K562 (cell line): ENCODE measurements around the gene PCSK6. TPM values are rescaled to one million over a fixed set of nuclear protein-coding genes. Genes with fewer than 3 reads are reported as not detected.

Experiments
- ETS2 ChIP-seq: IDR thresholded peaks from 2 replicates; pipeline ENCODE4 v1.6.1; 2016; ENCODE audit warnings: borderline replicate concordance, missing genetic modification characterization, mild to moderate bottlenecking, moderate library complexity, missing compliant biosample characterization; ENCODE audit not compliant: poor library complexity, severe bottlenecking
- TAF15 ChIP-seq: fragments of 200-400 bp; formaldehyde crosslinking; IDR thresholded peaks from 2 replicates; pipeline ENCODE4 v1.6.1; 2017; ENCODE audit warnings: mild to moderate bottlenecking, low read depth, low read length, moderate library complexity
- polyA plus RNA-seq, 8 experiments: library from polyadenylated mRNA; depleted of rRNA in 4 of 8; stranded (reverse) in 5 of 8; unstranded in 3 of 8; fragments of >200 nt; fragmentation: Nextera tagmentation in 2 of 8; fragmentation: Illumina TruSeq in 1 of 8; extraction: Ambion mirVana in 2 of 8; extraction: Trizol in 1 of 8; gene quantifications; 2 replicates each; pipeline versions ENCODE4 v1.2.1 to v1.2.3, GENCODE V29; 2011 to 2014; ENCODE audit warnings: inconsistent platforms in 1 of 8, missing spikeins in 1 of 8
- total RNA-seq, 7 experiments: library from RNA; depleted of rRNA in 6 of 7; stranded (reverse); fragments of >200 nt in 6 of 7; fragmentation: Illumina TruSeq in 2 of 7; extraction: Trizol in 2 of 7; gene quantifications; 2 replicates each; pipeline versions ENCODE4 v1.2.1 to v1.2.3, GENCODE V29; 2011 to 2021; ENCODE audit warnings: low replicate concordance in 1 of 7
- TF ChIP-seq, protein P1 (sequence below): fragments of 200-600 bp; sonication (generic); IDR thresholded peaks from one replicate; pipeline ENCODE4 v1.6.1; 2012; ENCODE audit warnings: mild to moderate bottlenecking, low read depth, low read length, inconsistent platforms

The PCSK6 gene
- total and polyA plus RNA-seq, 9 of the 15 experiments (the other 6 are each of a cell fraction or from before 2014, with no cell fraction given): 2.2 to 32.6 (median 14.5) TPM

DNA sequence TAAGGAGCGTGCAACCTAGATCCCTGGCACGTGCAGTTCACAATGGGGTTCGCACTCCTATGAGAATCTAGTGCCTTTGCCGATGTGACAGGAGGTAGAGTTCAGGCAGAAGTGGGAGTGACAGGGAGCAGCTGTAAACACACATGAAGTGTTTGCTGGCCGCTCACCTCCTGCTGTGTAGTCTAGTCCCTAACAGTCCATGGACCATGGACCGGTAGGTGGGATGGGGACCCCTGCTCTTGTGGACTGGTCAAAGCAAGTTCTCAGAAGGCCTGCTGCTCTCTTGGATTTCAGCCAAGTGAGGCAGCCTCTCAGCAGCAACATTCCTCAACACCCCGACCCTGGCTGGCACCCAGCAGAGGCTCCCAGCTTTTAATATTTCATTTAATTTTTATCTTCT is 136.3 kb downstream of the PCSK6 start (continued):
- TF ChIP-seq, protein P1, sequence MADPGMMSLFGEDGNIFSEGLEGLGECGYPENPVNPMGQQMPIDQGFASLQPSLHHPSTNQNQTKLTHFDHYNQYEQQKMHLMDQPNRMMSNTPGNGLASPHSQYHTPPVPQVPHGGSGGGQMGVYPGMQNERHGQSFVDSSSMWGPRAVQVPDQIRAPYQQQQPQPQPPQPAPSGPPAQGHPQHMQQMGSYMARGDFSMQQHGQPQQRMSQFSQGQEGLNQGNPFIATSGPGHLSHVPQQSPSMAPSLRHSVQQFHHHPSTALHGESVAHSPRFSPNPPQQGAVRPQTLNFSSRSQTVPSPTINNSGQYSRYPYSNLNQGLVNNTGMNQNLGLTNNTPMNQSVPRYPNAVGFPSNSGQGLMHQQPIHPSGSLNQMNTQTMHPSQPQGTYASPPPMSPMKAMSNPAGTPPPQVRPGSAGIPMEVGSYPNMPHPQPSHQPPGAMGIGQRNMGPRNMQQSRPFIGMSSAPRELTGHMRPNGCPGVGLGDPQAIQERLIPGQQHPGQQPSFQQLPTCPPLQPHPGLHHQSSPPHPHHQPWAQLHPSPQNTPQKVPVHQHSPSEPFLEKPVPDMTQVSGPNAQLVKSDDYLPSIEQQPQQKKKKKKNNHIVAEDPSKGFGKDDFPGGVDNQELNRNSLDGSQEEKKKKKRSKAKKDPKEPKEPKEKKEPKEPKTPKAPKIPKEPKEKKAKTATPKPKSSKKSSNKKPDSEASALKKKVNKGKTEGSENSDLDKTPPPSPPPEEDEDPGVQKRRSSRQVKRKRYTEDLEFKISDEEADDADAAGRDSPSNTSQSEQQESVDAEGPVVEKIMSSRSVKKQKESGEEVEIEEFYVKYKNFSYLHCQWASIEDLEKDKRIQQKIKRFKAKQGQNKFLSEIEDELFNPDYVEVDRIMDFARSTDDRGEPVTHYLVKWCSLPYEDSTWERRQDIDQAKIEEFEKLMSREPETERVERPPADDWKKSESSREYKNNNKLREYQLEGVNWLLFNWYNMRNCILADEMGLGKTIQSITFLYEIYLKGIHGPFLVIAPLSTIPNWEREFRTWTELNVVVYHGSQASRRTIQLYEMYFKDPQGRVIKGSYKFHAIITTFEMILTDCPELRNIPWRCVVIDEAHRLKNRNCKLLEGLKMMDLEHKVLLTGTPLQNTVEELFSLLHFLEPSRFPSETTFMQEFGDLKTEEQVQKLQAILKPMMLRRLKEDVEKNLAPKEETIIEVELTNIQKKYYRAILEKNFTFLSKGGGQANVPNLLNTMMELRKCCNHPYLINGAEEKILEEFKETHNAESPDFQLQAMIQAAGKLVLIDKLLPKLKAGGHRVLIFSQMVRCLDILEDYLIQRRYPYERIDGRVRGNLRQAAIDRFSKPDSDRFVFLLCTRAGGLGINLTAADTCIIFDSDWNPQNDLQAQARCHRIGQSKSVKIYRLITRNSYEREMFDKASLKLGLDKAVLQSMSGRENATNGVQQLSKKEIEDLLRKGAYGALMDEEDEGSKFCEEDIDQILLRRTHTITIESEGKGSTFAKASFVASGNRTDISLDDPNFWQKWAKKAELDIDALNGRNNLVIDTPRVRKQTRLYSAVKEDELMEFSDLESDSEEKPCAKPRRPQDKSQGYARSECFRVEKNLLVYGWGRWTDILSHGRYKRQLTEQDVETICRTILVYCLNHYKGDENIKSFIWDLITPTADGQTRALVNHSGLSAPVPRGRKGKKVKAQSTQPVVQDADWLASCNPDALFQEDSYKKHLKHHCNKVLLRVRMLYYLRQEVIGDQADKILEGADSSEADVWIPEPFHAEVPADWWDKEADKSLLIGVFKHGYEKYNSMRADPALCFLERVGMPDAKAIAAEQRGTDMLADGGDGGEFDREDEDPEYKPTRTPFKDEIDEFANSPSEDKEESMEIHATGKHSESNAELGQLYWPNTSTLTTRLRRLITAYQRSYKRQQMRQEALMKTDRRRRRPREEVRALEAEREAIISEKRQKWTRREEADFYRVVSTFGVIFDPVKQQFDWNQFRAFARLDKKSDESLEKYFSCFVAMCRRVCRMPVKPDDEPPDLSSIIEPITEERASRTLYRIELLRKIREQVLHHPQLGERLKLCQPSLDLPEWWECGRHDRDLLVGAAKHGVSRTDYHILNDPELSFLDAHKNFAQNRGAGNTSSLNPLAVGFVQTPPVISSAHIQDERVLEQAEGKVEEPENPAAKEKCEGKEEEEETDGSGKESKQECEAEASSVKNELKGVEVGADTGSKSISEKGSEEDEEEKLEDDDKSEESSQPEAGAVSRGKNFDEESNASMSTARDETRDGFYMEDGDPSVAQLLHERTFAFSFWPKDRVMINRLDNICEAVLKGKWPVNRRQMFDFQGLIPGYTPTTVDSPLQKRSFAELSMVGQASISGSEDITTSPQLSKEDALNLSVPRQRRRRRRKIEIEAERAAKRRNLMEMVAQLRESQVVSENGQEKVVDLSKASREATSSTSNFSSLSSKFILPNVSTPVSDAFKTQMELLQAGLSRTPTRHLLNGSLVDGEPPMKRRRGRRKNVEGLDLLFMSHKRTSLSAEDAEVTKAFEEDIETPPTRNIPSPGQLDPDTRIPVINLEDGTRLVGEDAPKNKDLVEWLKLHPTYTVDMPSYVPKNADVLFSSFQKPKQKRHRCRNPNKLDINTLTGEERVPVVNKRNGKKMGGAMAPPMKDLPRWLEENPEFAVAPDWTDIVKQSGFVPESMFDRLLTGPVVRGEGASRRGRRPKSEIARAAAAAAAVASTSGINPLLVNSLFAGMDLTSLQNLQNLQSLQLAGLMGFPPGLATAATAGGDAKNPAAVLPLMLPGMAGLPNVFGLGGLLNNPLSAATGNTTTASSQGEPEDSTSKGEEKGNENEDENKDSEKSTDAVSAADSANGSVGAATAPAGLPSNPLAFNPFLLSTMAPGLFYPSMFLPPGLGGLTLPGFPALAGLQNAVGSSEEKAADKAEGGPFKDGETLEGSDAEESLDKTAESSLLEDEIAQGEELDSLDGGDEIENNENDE: no peak
- TF ChIP-seq ETS2 (no peak), TAF15 (no peak)
